SJCRH30 (cell line): ENCODE measurements around the gene ZMYM5. TPM values are rescaled to one million over a fixed set of nuclear protein-coding genes. Genes with fewer than 3 reads are reported as not detected.
A peak's percentile ranks its signal among the peaks of the same experiment; 100 is the strongest.
"Not testable (repeated sequence)": the region's sequence is repeated elsewhere in the genome, so short reads cannot be mapped to it uniquely, and the experiment has no call there.

ENCODE experiments used
- DNase-seq, 2 experiments: peaks; one replicate each; pipeline ENCODE4 v3.0.0-alpha.2; 2015 to 2020
- H3K27ac ChIP-seq: fragments of 250-450 bp; sonication (Bioruptor Pico); 2 replicates; pipeline ENCODE4 v1.5.1; 2020; ENCODE audit warnings: mild to moderate bottlenecking, moderate library complexity
- H3K27me3 ChIP-seq: fragments of 250-450 bp; sonication (Bioruptor Pico); 2 replicates; pipeline ENCODE4 v1.5.1; 2020; ENCODE audit warnings: mild to moderate bottlenecking, moderate library complexity
- H3K36me3 ChIP-seq: fragments of 250-450 bp; sonication (Bioruptor Pico); 2 replicates; pipeline ENCODE4 v1.5.1; 2020; ENCODE audit warnings: mild to moderate bottlenecking, moderate library complexity
- H3K4me1 ChIP-seq: fragments of 250-450 bp; sonication (Bioruptor Pico); 2 replicates; pipeline ENCODE4 v1.5.1; 2020; ENCODE audit warnings: mild to moderate bottlenecking, moderate library complexity
- H3K4me3 ChIP-seq: fragments of 250-450 bp; sonication (Bioruptor Pico); 2 replicates; pipeline ENCODE4 v1.5.1; 2020; ENCODE audit warnings: mild to moderate bottlenecking, moderate library complexity
- H3K9me3 ChIP-seq: fragments of 250-450 bp; sonication (Bioruptor Pico); replicated peaks from 2 replicates; pipeline ENCODE4 v1.5.1; 2020; ENCODE audit warnings: mild to moderate bottlenecking, moderate library complexity
- total RNA-seq: library from RNA; depleted of rRNA; stranded (reverse); fragments of >200 nt; shearing (Covaris generic); gene quantifications from 2 replicates; pipeline ENCODE4 v1.2.3, GENCODE V29; 2014; rRNA removed

The ZMYM5 gene
- total RNA-seq, 1 experiment from 2014 or later, result 18.7 TPM

DNA sequence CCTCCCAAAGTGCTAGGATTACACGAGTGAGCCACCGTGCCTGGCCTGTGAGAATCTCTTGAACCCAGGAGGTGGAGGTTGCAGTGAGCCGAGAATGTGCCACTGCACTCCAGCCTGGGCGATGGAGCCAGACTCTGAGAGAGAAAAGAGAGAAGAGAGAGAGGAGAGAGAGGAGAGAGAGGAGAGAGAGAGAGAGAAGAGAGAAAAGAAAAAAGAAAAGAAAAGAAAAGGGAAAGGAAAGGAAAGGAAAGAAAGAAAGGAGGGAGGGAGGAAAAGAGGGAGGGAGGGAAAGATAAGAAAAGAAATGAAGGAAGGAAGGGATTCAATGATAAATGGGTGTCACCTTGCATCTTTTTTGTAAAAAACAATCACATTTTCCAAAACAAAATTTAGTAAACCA is 57.7 kb downstream of the ZMYM5 start:
- Histone ChIP-seq H3K9me3 (no peaks in the 10 kb centered on the region), H3K4me1 (no peaks in the 10 kb centered on the region), H3K27ac (no peak overlapping the region), H3K27me3 (no peaks in the 10 kb centered on the region), H3K4me3 (no peak overlapping the region), H3K36me3 (no peaks in the 10 kb centered on the region)
- DNase-seq, result no peak

DNA sequence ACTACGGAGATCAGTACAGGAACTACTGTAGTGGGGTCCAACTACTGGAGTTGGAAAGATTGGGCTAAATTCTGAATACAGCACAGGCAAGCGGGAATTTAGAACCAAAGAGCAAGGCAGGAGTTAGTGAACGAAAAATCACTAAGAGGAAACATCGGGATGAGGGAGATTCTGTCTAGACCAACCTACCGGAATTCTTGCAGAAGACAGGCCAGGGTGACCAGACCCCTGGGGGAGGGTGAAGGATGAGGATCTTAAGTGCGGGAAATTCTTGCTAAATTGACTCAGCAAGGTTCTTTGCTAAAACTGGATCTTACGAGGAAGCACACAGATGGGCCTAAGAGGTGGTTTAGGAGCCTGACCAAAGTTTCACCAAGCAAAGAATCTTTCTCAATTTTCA is 67.5 kb downstream of the ZMYM5 start:
- Histone ChIP-seq H3K9me3 (no peaks in the 10 kb centered on the region), H3K4me1 (no peaks in the 10 kb centered on the region), H3K36me3 (no peaks in the 10 kb centered on the region), H3K27me3 (no peaks in the 10 kb centered on the region), H3K27ac (no peak overlapping the region), H3K4me3 (no peak overlapping the region)
- no peak for DNase-seq

DNA sequence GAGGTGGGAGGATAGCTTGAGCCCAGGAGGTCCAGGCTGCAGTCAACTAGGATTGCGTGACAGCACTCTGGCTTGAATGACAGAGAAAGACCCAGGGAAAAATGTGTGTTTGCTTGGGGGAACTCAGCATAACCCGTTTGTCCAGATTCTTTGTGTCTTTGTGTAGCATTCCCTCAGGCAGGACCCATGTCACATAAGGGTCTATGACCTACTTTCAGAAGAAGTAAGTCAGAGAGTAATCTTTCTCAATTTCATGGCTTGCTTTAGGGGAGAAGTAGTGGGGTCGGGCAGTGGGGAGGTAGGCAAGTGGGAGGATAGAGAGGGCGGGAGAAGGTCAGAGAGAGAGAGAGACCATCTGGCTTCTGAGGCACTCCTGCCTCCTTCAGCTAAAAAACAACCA is 68.8 kb downstream of the ZMYM5 start:
- Histone ChIP-seq H3K27ac (no peak overlapping the region), H3K27me3 (no peaks in the 10 kb centered on the region), H3K9me3 (no peaks in the 10 kb centered on the region), H3K4me1 (no peaks in the 10 kb centered on the region), H3K4me3 (no peak overlapping the region), H3K36me3 (no peaks in the 10 kb centered on the region)
- DNase-seq, result no peak

DNA sequence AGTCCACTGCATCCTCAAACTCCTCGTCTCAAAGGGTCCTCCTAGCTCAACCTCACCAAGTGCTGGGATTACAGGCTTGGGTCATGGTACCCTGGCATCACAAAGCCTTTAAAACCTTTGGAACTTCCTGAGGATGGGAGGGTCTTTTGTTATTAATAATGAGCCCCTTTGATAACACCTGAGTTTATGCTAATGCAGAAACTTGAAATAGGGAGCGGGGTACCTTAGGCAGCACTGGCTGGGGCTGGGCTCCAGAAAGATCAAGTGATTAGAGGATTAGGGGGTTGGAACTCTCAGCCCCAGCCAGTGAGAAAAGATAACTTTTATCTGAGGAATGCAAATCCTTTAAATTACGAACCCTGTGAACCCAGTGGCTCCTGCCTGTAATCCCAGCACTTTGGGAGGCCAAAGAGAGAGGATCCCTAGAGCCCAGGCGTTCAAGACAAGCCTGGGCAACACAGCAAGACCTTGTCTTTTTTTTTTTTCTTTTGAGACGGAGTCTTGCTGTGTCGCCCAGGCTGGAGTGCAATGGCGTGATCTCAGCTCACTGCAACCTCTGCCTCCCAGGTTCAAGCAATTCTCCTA is 71.4 kb downstream of the ZMYM5 start:
- Histone ChIP-seq H3K4me1 (no peaks in the 10 kb centered on the region), H3K27me3 (no peaks in the 10 kb centered on the region), H3K27ac (no peak overlapping the region), H3K4me3 (no peak overlapping the region), H3K9me3 (no peaks in the 10 kb centered on the region), H3K36me3 (no peaks in the 10 kb centered on the region)
- DNase-seq, result no peak

DNA sequence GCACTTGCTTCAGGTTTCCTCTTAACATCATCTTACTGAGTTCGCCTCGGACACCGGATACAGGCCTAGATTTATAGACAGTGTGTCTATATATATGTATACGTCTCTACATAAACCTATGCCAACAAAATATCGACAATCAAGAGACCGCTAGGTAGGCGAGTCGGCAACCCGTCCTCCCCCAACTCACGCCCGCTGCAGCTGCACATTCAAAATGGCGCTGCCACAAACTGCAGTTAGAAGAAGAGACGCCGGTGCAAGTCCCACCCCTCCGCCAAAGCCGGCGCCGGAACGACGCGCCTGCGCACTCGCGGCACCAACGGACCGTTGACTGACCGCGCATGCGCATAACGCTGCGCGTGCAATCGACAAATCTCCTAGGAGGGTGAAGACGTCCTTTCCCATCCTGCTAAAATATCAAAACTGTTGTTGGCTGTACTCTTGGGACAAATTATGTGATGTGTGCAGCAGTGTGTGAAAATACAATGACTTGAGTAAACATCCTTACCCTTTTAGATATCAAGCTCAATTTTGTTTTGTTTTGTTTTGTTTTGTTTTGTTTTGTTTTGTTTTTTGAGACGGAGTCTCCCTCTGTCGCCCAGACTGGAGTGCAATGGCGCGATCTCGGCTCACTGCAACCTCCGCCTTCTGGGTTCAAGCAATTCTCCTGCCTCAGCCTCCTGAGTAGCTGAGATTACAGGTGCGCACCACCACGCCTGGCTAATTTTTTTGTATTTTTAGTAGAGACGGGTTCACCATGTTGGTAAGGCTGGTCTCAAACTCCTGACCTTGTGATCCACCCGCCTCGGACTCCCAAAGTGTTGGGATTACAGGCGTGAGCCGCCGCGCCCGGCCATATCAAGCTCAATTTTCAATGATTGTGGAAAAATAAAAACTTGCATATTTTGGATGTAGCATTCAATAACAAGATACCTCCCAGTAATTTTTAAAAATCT is 80.4 kb downstream of the ZMYM5 start, which contains the start of gene PSPC1:
TSS of gene PSPC1 (minus strand) at position 219 of the 956 bp plus-strand sequence. CDS start at position 31, 188 bp downstream.
- Histone ChIP-seq H3K4me3 (peak within 1 kb of the TSS; percentile 87), H3K27ac (peak within 1 kb of the TSS; percentile 76)
- H3K9me3 ChIP-seq, H3K27me3 ChIP-seq, H3K4me1 ChIP-seq, H3K36me3 ChIP-seq: not testable (repeated sequence)
- DNase-seq, result peak; percentile 96 to 98

DNA sequence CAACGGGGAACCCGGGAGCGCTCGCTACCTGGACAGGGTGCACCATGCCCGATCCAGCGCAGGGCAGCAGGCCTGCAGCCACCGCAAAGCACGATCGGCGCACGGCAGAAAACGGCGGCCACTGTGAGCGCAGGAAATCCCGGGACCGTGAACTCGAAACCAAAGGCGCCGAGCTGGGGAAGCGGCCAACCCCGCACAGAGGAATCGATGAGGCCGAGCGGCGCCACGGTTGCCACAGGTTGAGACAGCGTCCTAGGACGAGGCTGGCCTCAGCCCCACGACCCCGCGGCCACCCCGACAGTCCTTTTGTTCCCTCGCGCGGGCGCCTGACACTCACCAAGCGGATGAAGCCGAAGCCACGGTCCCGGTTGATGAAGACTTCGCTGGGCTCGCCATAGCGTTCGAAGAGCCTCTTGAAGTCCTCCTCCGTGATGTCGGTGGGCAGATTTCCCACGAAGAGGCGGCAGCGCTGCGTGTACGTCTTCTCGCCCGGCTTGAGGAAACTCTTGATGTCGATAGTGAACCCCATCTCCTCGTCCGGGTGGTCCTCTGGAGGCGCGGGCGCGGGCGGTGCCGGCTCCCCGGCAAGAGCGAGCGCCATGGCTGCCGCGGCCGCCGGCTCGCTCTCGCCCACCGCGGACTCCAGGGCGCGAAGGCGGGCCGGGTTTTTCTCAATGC is 81.3 kb downstream of the ZMYM5 start:
- H3K27me3 ChIP-seq, result no peaks in the 10 kb centered on the region
- peaks cover 12% of the 10 kb centered on the region for H3K36me3 ChIP-seq
- H3K9me3 ChIP-seq, result no peaks in the 10 kb centered on the region
- no peaks in the 10 kb centered on the region for H3K4me1 ChIP-seq
- H3K27ac ChIP-seq, result peak overlapping the region; percentile 76
- H3K4me3 ChIP-seq, result peak overlapping the region; percentile 87
- DNase-seq, result peak; percentile 50 to 60

DNA sequence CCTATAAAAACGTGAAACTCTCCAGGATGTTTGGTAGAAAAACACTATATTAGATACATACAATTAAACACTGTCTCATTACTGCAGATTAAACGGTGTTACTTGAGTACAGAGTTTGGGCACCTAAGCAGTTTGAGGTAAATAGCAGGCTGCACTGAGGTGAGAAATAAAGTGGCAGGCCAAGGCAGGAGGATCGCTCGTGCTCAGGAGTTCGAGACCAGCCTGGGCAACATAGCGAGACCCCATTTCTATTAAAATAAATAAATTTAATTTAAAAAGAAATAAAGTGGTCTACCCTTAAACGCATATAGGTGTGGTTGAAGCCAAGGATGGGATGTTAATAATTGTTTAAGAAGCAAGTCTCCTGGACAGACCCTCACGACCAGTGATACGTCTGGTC is 81.9 kb downstream of the ZMYM5 start:
- Histone ChIP-seq H3K4me1 (no peaks in the 10 kb centered on the region), H3K27me3 (no peaks in the 10 kb centered on the region), H3K27ac (peak overlapping the region; percentile 76; the same call in 1 of the 2 replicates), H3K4me3 (peak overlapping the region; percentile 87), H3K9me3 (no peaks in the 10 kb centered on the region), H3K36me3 (peaks cover 17% of the 10 kb centered on the region)
- no peak for DNase-seq

DNA sequence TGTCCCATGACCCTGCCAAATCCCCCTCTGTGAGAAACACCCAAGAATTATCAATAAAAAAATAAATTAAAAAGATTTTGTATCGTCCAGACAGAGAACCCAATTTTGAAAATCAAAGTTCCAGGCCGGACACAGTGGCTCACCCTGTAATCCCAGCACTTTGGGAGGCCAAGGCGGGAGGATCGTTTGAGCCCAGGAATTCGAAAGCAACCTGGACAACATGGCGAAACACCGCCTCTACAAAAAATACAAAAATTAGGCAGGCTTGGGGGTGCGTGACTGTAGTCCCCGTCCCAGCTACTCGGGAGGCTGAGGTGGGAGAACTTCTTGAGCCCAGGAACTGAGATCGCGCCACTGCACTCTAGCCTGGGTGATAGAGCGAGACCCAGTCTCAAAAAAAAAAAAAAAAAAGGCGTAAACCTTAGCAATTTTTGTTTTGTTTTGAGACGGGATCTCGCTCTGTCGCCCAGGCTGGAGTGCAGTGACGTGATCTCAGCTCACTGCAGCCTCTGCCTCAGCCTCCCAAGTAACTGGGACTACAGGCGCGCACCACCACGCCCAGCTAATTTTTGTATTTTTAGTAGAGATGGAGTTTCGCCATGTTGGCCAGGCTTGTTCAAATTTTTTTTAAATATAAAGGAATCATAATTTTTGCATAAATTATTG is 82.6 kb downstream of the ZMYM5 start:
- H3K27ac ChIP-seq, H3K9me3 ChIP-seq, H3K27me3 ChIP-seq, H3K4me1 ChIP-seq, DNase-seq: not testable (repeated sequence)
- Histone ChIP-seq H3K36me3 (peaks cover 22% of the 10 kb centered on the region), H3K4me3 (peak overlapping the region; percentile 87)

Other genes with a start within 250 kb of the ZMYM5 start
- gene MPHOSPH8, start 230.0 kb downstream of the ZMYM5 start, total RNA-seq, result 25.6 and 29.5 TPM in 2 replicates
- 82.5 and 85.2 TPM in 2 replicates for gene PSPC1, start 80.7 kb downstream of the ZMYM5 start, total RNA-seq
- 101 and 109 TPM in 2 replicates for gene ZMYM2, start 95.1 kb upstream of the ZMYM5 start, total RNA-seq